Measurements from ENCODE around the gene TRAF3.

- TF ChIP-seq CTCF (IDR thresholded peaks at IDR 0.05; ENCODE audit: low read length) = no peak
- TF ChIP-seq EZH2 (IDR thresholded peaks at IDR 0.05; ENCODE audit: borderline replicate concordance, low read length) = no peak
These were observed 46.0 kb upstream of the TRAF3 start for GRCh38 chr14:102731101-102731870.

Data from OCI-LY1 (cell line).